ENCODE data around the gene E2F7.

GRCh38 chr12:77082021-77082420 lies 16.7 kb upstream of the E2F7 start:
- TF ChIP-seq, protein P1, sequence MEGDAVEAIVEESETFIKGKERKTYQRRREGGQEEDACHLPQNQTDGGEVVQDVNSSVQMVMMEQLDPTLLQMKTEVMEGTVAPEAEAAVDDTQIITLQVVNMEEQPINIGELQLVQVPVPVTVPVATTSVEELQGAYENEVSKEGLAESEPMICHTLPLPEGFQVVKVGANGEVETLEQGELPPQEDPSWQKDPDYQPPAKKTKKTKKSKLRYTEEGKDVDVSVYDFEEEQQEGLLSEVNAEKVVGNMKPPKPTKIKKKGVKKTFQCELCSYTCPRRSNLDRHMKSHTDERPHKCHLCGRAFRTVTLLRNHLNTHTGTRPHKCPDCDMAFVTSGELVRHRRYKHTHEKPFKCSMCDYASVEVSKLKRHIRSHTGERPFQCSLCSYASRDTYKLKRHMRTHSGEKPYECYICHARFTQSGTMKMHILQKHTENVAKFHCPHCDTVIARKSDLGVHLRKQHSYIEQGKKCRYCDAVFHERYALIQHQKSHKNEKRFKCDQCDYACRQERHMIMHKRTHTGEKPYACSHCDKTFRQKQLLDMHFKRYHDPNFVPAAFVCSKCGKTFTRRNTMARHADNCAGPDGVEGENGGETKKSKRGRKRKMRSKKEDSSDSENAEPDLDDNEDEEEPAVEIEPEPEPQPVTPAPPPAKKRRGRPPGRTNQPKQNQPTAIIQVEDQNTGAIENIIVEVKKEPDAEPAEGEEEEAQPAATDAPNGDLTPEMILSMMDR (conservative IDR thresholded peaks at IDR 0.05 in 1 of 2, IDR thresholded peaks at IDR 0.05 in 1 of 2; ENCODE audit: extremely low read depth in 1 of 2, insufficient read depth in 1 of 2, low read depth in 1 of 2, low read length in 2 of 2): no peak
- no peak for TF ChIP-seq EZH2 (IDR thresholded peaks at IDR 0.05; ENCODE audit: borderline replicate concordance, low read length)

Measured in mammary epithelial cell (primary cell).